Measurements from ENCODE around the gene CCDC85A.

DNA sequence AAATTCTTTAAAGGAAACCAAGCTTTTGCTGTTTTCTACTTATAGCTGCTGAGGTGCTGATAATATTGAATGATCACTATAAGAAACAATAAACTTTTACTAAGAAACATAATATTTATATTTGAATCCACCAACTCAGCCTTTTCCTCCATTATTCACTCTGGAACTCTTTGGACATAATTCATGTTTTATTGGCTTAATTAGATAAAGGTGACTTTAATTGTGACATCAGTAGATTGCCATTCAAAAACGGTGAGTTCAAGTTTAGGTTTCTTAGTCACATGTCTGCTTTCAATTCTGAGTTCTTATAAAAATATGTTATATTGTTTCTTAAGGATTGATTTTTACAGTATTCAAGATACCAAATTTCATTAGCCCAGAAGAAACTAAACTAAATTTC lies 24.0 kb downstream of the CCDC85A start:
- TF ChIP-seq EZH2 (IDR thresholded peaks at IDR 0.05) (no peak), POLR2AphosphoS5 (IDR thresholded peaks at IDR 0.05; ENCODE audit: borderline replicate concordance, low read depth, low read length) (no peak)
